H1 (cell line): ENCODE data around the gene IFT20.

Experiments used
- CBX8 ChIP-seq: fragments of 300-800, 300-1000 bp; sonication (generic); IDR thresholded peaks from 2 replicates; pipeline ENCODE4 v1.7.1; 2016; ENCODE audit warnings: low read depth, low read length, borderline replicate concordance
- CREB1 ChIP-seq: IDR thresholded peaks from 2 replicates; pipeline ENCODE4 v1.6.1; 2012; ENCODE audit warnings: inconsistent platforms
- CTCF ChIP-seq, 3 experiments: IDR thresholded peaks; 1 replicate in 2 of 3; 2 replicates in 1 of 3; pipeline versions ENCODE4 v1.5.1 to v1.6.1; 2011; ENCODE audit warnings: low read length in 3 of 3, mild to moderate bottlenecking in 3 of 3, inconsistent platforms in 2 of 3, low read depth in 1 of 3, moderate library complexity in 1 of 3; ENCODE audit not compliant: insufficient read depth in 1 of 3; ENCODE audit errors: control extremely low read depth in 1 of 3
- POLR2A ChIP-seq, 2 experiments: IDR thresholded peaks; 1 replicate in 1 of 2; 2 replicates in 1 of 2; pipeline ENCODE4 v1.6.1; 2011; ENCODE audit warnings: low read depth in 2 of 2, low read length in 2 of 2, mild to moderate bottlenecking in 2 of 2; ENCODE audit errors: control extremely low read depth in 1 of 2
- POLR2AphosphoS5 ChIP-seq: IDR thresholded peaks from 2 replicates; pipeline ENCODE4 v1.6.1; 2011; ENCODE audit warnings: low read depth, low read length
- SIRT6 ChIP-seq: IDR thresholded peaks from one replicate; pipeline ENCODE4 v1.7.1; 2012; ENCODE audit warnings: low read length, inconsistent platforms
- TBP ChIP-seq: IDR thresholded peaks from 2 replicates; pipeline ENCODE4 v1.6.1; 2011; ENCODE audit warnings: low read depth, low read length, improper control_type of control experiment
- TCF12 ChIP-seq: IDR thresholded peaks from 2 replicates; pipeline ENCODE4 v1.6.1; 2011; ENCODE audit warnings: low read depth, mild to moderate bottlenecking, low read length
- TEAD4 ChIP-seq: IDR thresholded peaks from 2 replicates; pipeline ENCODE4 v1.6.1; 2012; ENCODE audit warnings: low read depth, low read length, inconsistent platforms, mixed read lengths
- TF ChIP-seq, protein P1 (sequence below): IDR thresholded peaks from 2 replicates; pipeline ENCODE4 v1.6.1; 2012; ENCODE audit warnings: inconsistent platforms
- TF ChIP-seq, protein P2 (sequence below): IDR thresholded peaks from 2 replicates; pipeline ENCODE4 v1.6.1; 2012; ENCODE audit warnings: low read length, inconsistent platforms

DNA sequence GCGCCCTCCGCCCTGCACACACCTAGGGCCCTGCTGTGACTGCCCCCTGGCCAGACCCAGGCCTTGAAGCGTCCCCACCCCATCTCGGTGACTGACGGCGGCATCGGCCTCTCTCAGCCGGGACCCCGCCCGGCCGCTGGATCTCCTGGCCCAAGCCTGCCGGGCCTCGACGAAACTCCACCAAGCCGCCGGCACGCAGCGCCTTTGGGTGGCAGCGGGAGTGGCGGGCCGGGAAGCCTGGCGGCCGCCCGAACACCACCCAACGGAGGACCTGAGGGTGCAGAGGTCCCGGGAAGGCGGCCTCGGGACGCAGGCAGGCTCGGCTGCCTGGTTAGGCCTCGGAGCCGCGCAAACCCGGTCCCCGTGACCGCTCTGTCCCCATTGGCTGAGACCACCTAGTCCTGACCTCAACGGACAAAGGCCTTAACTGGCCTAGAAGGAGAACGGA, 28.3 kb downstream of the IFT20 start:
- TF ChIP-seq TCF12 (no peak), CREB1 (no peak), CBX8 (no peak), CTCF (IDR thresholded peaks at IDR 0.05; ENCODE audit: control extremely low read depth in 1 of 3, insufficient read depth in 1 of 3, low read depth in 1 of 3, low read length in 3 of 3) (no peak), TEAD4 (no peak), POLR2AphosphoS5 (no peak), SIRT6 (no peak), TBP (no peak), POLR2A (IDR thresholded peaks at IDR 0.05; ENCODE audit: control extremely low read depth in 1 of 2, low read depth in 2 of 2, low read length in 2 of 2) (no peak)
- TF ChIP-seq, protein P1, sequence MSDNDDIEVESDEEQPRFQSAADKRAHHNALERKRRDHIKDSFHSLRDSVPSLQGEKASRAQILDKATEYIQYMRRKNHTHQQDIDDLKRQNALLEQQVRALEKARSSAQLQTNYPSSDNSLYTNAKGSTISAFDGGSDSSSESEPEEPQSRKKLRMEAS: peak; percentile 87
- TF ChIP-seq, protein P2, sequence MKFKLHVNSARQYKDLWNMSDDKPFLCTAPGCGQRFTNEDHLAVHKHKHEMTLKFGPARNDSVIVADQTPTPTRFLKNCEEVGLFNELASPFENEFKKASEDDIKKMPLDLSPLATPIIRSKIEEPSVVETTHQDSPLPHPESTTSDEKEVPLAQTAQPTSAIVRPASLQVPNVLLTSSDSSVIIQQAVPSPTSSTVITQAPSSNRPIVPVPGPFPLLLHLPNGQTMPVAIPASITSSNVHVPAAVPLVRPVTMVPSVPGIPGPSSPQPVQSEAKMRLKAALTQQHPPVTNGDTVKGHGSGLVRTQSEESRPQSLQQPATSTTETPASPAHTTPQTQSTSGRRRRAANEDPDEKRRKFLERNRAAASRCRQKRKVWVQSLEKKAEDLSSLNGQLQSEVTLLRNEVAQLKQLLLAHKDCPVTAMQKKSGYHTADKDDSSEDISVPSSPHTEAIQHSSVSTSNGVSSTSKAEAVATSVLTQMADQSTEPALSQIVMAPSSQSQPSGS: no peak
